ENCODE measurements around the gene LGALS1. TPM values are rescaled to one million over a fixed set of nuclear protein-coding genes. Genes with fewer than 3 reads are reported as not detected.

The LGALS1 gene
- total and polyA plus RNA-seq, 9 of the 15 experiments (the other 6 are each of a cell fraction or from before 2014, with no cell fraction given): 160 to 800 (median 330) TPM

GRCh38 chr22:37627121-37627520 lies 48.3 kb upstream of the LGALS1 start:
- H3K4me2 ChIP-seq (ENCODE audit: insufficient read depth, low read length): no peak overlapping the region
- no peak overlapping the region for H3K4me3 ChIP-seq
- POLR2A ChIA-PET: interaction anchor here (0.5 to 3.0 kb wide), 5 partner anchors 10 to 428 kb away, joined by 3 to 12 read pairs (median 3); no protein-coding TSS in a partner anchor
- H3K36me3 ChIP-seq (ENCODE audit: control insufficient read depth, insufficient read depth, low read length): peaks cover 55% of the 10 kb centered on the region; the same call in 2 of the 3 replicates
- intact Hi-C loops (cut with micrococcal nuclease): no loop called here
- H3K9me3 ChIP-seq (replicated peaks; ENCODE audit: control insufficient read depth, insufficient read depth, low read depth, low read length): no peaks in the 10 kb centered on the region
- H3K4me1 ChIP-seq (replicated peaks in 1 of 2; ENCODE audit: control insufficient read depth in 2 of 2, insufficient read depth in 2 of 2, low read length in 2 of 2): peaks cover 0 to 49% of the 10 kb centered on the region in 2 experiments; a peak in 3 of 5 replicates
- in situ Hi-C loops (cut with MboI): no loop called here
- no peaks in the 10 kb centered on the region for H3K27me3 ChIP-seq (ENCODE audit: control insufficient read depth in 2 of 2, insufficient read depth in 2 of 2, low read length in 2 of 2)
- TF ChIP-seq CBX8 (IDR thresholded peaks at IDR 0.05; ENCODE audit: borderline replicate concordance, extremely low read depth, low read depth, low read length, poor library complexity, severe bottlenecking) (no peak), GTF2A2 (tag; IDR thresholded peaks at IDR 0.05) (no peak), MEF2D (tag; conservative IDR thresholded peaks at IDR 0.05; ENCODE audit: low read depth) (no peak), HDGF (IDR thresholded peaks at IDR 0.05) (no peak), ZBED1 (IDR thresholded peaks at IDR 0.05) (no peak), NFIC (IDR thresholded peaks at IDR 0.05) (no peak), PHF20 (IDR thresholded peaks at IDR 0.05; ENCODE audit: partially characterized antibody) (no peak), MTA1 (IDR thresholded peaks at IDR 0.05; ENCODE audit: borderline replicate concordance) (no peak), ILK (tag; IDR thresholded peaks at IDR 0.05; ENCODE audit: borderline replicate concordance, low read depth) (no peak), HDAC1 (IDR thresholded peaks at IDR 0.05) (no peak), DDX20 (tag; IDR thresholded peaks at IDR 0.05; ENCODE audit: low read depth) (no peak)
- no peak for DNase-seq (ENCODE audit: extremely low read depth in 1 of 4, low spot score in 3 of 4)
- no peaks in the 10 kb centered on the region for H4K20me1 ChIP-seq (replicated peaks; ENCODE audit: control insufficient read depth, insufficient read depth, low read length)
- H3K79me2 ChIP-seq (ENCODE audit: control insufficient read depth, insufficient read depth, low read length): no peaks in the 10 kb centered on the region
- no peaks in the 10 kb centered on the region for H3K9me1 ChIP-seq (ENCODE audit: control insufficient read depth, insufficient read depth, low read length)
- no peak overlapping the region for H3K27ac ChIP-seq (ENCODE audit: extremely low read depth, low read depth, low read length)
- H3K9ac ChIP-seq (ENCODE audit: insufficient read depth in 1 of 2, low read depth in 2 of 2, low read length in 2 of 2): no peak overlapping the region
- no peak for FAIRE-seq
- ATAC-seq: no peak
- no TSS peak for BruUV-seq (replicated peaks)
- 70% methylated on average over 3 of the region's 7 CpGs for WGBS (ENCODE audit: insufficient coverage, low coverage, missing lambda C conversion rate)
- CTCF ChIA-PET (ENCODE audit: low intra/inter-chr PET ratio): no interaction called here
- H2AFZ ChIP-seq (ENCODE audit: low read depth, low read length): no peak overlapping the region

Data from K562 (cell line).